ENCODE measurements around the gene ZBTB24. TPM values are rescaled to one million over a fixed set of nuclear protein-coding genes. Genes with fewer than 3 reads are reported as not detected.

The ZBTB24 gene
- total and polyA plus RNA-seq, 4 donors: 2.0 to 8.3 (median 5.0) TPM

DNA sequence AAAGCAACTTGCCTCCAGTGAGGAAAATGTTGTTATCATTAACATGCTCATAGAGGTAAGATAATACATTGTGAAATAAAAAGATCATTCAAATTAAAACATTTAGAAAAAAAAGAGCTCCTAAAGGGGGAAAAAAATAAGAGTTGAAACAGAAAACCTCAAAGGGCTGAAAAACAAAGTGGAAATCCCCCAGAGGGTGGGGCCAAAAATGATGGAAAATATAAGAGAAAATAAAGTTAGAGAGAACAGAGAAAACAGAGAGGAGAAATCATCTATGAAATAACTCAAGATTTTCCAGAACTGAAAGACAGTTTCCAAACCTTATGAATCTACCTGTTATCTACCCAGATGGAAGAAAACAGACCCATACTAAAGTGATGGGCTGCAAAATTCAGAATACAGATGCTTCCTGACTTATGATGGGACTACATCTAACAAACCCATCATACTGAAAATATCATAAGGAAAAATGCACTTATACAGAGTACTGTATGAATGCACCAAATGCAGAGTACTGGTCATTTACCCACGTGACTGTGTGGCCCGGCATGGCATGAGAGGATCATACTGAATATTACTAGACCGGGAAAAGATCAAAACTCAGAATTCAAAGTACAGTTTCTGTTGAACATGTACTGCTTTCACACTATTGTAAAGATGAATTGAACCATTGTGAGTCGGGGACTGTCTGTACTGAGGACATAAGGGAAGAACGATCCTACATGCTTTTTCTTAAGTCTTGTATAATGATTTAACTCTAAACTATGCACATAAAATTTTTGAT is 4.0 kb downstream of the ZBTB24 start:
- Histone ChIP-seq H3K27ac (ENCODE audit: low read depth in 1 of 2, low read length in 2 of 2) (no peak overlapping the region), H3K36me3 (ENCODE audit: control insufficient read depth in 1 of 2, insufficient read depth in 2 of 2, low read length in 1 of 2) (peaks cover 3 to 5% of the 10 kb centered on the region in 2 donors), H3K27me3 (ENCODE audit: control insufficient read depth in 1 of 2, insufficient read depth in 2 of 2, low read length in 1 of 2) (no peaks in the 10 kb centered on the region), H3K4me3 (ENCODE audit: low read length in 2 of 2) (no peak overlapping the region), H3K9me3 (ENCODE audit: control insufficient read depth, low read length) (no peaks in the 10 kb centered on the region), H3K4me1 (ENCODE audit: control insufficient read depth in 1 of 2, insufficient read depth in 2 of 2, low read length in 2 of 2) (peaks cover 7 to 18% of the 10 kb centered on the region in 2 donors)
- 86 to 91% methylated on average over 5 of the region's 5 CpGs for WGBS, 2 donors
- intact Hi-C loops (cut with DNase I): no loop called here
- DNase-seq (no peak), ATAC-seq (ENCODE audit: low FRiP score) (no peak)

DNA sequence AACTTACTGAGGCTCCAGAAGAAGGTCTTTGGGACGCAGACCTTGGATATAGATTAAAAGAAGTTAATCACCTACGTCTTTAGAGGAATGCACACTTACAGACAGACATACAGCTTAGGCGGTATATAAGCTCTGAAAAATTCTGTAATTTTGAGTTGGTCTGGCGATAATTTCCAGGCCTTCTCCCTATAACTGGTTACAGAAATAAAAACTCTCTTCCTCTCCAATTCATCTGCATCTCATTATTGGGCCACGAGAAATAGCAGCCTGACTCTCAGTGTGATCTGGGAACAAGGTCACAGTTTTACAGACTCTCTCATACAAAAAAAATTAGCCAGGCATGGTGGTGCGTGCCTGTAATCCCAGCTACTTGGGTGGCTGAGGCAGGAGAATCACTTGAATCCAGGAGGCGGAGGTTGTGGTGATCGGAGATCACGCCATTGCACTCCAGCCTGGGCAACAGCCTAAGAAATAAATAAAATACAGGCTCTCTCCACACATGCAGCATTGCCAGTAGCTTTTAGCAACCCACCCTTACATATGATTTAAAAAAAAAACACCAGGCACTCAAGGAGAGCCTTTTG is 4.7 kb downstream of the ZBTB24 start:
- no peaks in the 10 kb centered on the region for H3K9me3 ChIP-seq (ENCODE audit: control insufficient read depth, low read length)
- no peak for ATAC-seq (ENCODE audit: low FRiP score)
- no peak overlapping the region for H3K27ac ChIP-seq (ENCODE audit: low read depth in 1 of 2, low read length in 2 of 2)
- H3K27me3 ChIP-seq (ENCODE audit: control insufficient read depth in 1 of 2, insufficient read depth in 2 of 2, low read length in 1 of 2): no peaks in the 10 kb centered on the region
- peaks cover 3 to 5% of the 10 kb centered on the region in 2 donors for H3K36me3 ChIP-seq (ENCODE audit: control insufficient read depth in 1 of 2, insufficient read depth in 2 of 2, low read length in 1 of 2)
- DNase-seq: no peak
- H3K4me3 ChIP-seq (ENCODE audit: low read length in 2 of 2): no peak overlapping the region
- peaks cover 7 to 18% of the 10 kb centered on the region in 2 donors for H3K4me1 ChIP-seq (ENCODE audit: control insufficient read depth in 1 of 2, insufficient read depth in 2 of 2, low read length in 2 of 2)
- WGBS, 2 donors: 86 to 92% methylated on average over 9 of the region's 9 CpGs
- intact Hi-C loops (cut with DNase I): no loop called here

DNA sequence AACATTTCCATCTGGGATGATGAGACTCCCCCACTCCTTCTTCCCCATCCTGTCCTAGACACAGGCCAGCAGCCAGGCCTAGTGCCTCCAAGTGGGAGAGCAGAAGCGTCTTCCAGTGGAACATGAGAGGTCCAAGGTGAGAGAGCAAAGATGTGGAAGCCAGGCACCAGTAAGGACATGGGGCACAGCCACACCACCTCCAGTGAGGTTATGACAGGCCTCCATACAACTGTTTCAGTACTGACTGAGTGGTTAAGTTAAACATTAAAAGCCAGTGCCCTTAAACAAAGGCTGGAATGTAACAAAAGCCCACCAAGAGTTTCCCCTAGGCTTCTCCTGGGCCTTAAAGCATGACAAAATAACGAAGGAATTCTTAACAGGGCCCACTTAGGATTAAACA is 5.3 kb downstream of the ZBTB24 start:
- ATAC-seq (ENCODE audit: low FRiP score) (no peak), DNase-seq (no peak)
- H3K4me1 ChIP-seq (ENCODE audit: control insufficient read depth in 1 of 2, insufficient read depth in 2 of 2, low read length in 2 of 2): peaks cover 7 to 18% of the 10 kb centered on the region in 2 donors
- intact Hi-C loops (cut with DNase I): no loop called here
- H3K9me3 ChIP-seq (ENCODE audit: control insufficient read depth, low read length): no peaks in the 10 kb centered on the region
- H3K27me3 ChIP-seq (ENCODE audit: control insufficient read depth in 1 of 2, insufficient read depth in 2 of 2, low read length in 1 of 2): no peaks in the 10 kb centered on the region
- H3K36me3 ChIP-seq (ENCODE audit: control insufficient read depth in 1 of 2, insufficient read depth in 2 of 2, low read length in 1 of 2): peaks cover 3 to 5% of the 10 kb centered on the region in 2 donors
- no peak overlapping the region for H3K27ac ChIP-seq (ENCODE audit: low read depth in 1 of 2, low read length in 2 of 2)
- 74 to 93% methylated on average over 2 of the region's 2 CpGs for WGBS, 2 donors
- H3K4me3 ChIP-seq (ENCODE audit: low read length in 2 of 2): no peak overlapping the region

DNA sequence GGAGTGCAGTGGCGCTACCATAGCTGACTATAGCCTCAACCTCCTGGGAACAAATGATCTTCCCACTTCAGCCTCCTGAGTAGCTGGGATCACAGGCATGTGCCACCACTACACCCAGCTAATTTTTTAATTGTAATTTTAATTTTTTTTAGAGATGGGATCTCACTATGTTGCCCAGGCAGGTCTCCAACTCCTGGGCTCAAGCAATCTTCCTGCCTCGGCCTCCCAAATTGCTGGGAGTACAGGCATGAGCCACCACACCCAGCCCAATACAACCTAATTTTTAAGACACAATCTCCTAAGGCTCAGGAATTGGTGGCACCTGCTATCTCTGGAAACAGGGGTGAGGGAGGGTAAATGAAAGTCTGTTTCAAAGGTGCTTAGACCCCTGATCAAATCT is 5.8 kb downstream of the ZBTB24 start:
- peaks cover 7 to 18% of the 10 kb centered on the region in 2 donors for H3K4me1 ChIP-seq (ENCODE audit: control insufficient read depth in 1 of 2, insufficient read depth in 2 of 2, low read length in 2 of 2)
- no peaks in the 10 kb centered on the region for H3K9me3 ChIP-seq (ENCODE audit: control insufficient read depth, low read length)
- peaks cover 3 to 5% of the 10 kb centered on the region in 2 donors for H3K36me3 ChIP-seq (ENCODE audit: control insufficient read depth in 1 of 2, insufficient read depth in 2 of 2, low read length in 1 of 2)
- H3K27me3 ChIP-seq (ENCODE audit: control insufficient read depth in 1 of 2, insufficient read depth in 2 of 2, low read length in 1 of 2): no peaks in the 10 kb centered on the region
- H3K27ac ChIP-seq (ENCODE audit: low read depth in 1 of 2, low read length in 2 of 2): no peak overlapping the region
- WGBS, 2 donors: 97 to 98% methylated on average over 2 of the region's 2 CpGs
- no peak for DNase-seq
- intact Hi-C loops (cut with DNase I): no loop called here
- no peak for ATAC-seq (ENCODE audit: low FRiP score)
- no peak overlapping the region for H3K4me3 ChIP-seq (ENCODE audit: low read length in 2 of 2)

DNA sequence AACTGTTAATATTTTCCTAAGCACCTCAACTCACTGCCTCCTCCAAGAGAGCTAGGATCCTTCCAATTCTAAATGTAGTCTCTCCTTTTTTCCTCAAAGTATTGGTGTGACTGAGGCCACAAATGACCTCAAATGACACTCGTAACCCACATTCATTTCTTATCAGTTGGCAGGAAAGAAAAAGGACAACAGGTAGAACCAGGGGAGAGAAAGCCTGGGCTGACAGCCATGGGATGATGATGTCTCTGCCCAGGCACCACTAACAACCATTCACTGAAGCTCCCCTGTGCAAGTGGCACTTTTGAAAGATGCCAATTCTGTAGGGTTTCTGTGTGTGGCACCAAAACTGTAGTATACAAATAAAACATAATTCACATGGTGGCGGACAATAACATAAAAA is 7.4 kb downstream of the ZBTB24 start:
- 78 to 84% methylated on average over 2 of the region's 2 CpGs for WGBS, 2 donors
- Histone ChIP-seq H3K9me3 (ENCODE audit: control insufficient read depth, low read length) (no peaks in the 10 kb centered on the region), H3K36me3 (ENCODE audit: control insufficient read depth in 1 of 2, insufficient read depth in 2 of 2, low read length in 1 of 2) (peaks cover 3 to 8% of the 10 kb centered on the region in 2 donors), H3K4me3 (ENCODE audit: low read length in 2 of 2) (no peak overlapping the region), H3K27me3 (ENCODE audit: control insufficient read depth in 1 of 2, insufficient read depth in 2 of 2, low read length in 1 of 2) (no peaks in the 10 kb centered on the region), H3K27ac (ENCODE audit: low read depth in 1 of 2, low read length in 2 of 2) (no peak overlapping the region), H3K4me1 (ENCODE audit: control insufficient read depth in 1 of 2, insufficient read depth in 2 of 2, low read length in 2 of 2) (peaks cover 0 to 14% of the 10 kb centered on the region in 2 donors)
- no peak for ATAC-seq (ENCODE audit: low FRiP score)
- intact Hi-C loops (cut with DNase I): no loop called here
- DNase-seq: no peak

DNA sequence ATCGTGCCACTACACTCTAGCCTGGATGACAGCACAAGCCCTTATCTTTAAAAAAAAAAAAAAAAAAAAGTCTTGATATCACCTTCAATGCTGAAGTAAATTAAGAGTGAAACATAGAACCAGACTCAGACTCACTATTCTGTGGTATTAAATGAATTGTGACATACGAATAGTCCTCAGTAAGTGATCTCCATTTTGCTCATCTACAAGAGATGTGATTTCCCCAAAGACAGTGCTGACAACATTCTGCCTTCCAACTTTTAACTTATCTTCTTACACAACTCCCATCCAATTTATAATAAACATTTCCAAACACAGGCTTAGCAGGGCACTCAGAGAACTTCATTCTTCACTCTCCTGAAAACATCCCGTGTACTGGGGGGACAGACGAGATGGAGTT is 8.0 kb downstream of the ZBTB24 start:
- ATAC-seq (ENCODE audit: low FRiP score) (no peak), DNase-seq (no peak)
- intact Hi-C loops (cut with DNase I): no loop called here
- H3K9me3 ChIP-seq (ENCODE audit: control insufficient read depth, low read length): no peaks in the 10 kb centered on the region
- no peak overlapping the region for H3K4me3 ChIP-seq (ENCODE audit: low read length in 2 of 2)
- H3K27ac ChIP-seq (ENCODE audit: low read depth in 1 of 2, low read length in 2 of 2): no peak overlapping the region
- H3K4me1 ChIP-seq (ENCODE audit: control insufficient read depth in 1 of 2, insufficient read depth in 2 of 2, low read length in 2 of 2): peaks cover 0 to 8% of the 10 kb centered on the region in 2 donors
- 93 to 95% methylated on average over 4 of the region's 4 CpGs for WGBS, 2 donors
- H3K36me3 ChIP-seq (ENCODE audit: control insufficient read depth in 1 of 2, insufficient read depth in 2 of 2, low read length in 1 of 2): peaks cover 3 to 8% of the 10 kb centered on the region in 2 donors
- H3K27me3 ChIP-seq (ENCODE audit: control insufficient read depth in 1 of 2, insufficient read depth in 2 of 2, low read length in 1 of 2): no peaks in the 10 kb centered on the region

DNA sequence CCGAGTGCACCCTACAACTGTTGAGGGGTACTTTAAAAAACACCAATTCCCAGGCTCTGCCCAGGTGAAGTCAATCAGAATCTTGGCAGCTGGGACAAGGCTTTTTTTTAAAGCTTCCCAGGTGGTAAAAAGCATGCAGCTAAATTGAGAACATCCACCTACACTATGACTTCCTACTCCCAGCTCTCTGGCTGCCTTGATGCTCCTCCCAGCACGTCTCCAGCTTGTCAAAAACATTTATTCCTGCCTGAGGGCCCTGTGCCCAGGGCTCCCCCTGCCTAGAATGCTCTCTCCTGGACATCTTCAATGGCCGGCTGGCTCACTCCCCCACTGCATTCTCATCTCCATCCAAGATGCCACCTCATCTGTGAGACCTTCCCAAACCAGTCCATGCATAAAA is 9.9 kb downstream of the ZBTB24 start:
- 91% methylated on average over 3 of the region's 3 CpGs for WGBS, 2 donors
- Histone ChIP-seq H3K36me3 (ENCODE audit: control insufficient read depth in 1 of 2, insufficient read depth in 2 of 2, low read length in 1 of 2) (peaks cover 3 to 8% of the 10 kb centered on the region in 2 donors), H3K9me3 (ENCODE audit: control insufficient read depth, low read length) (no peaks in the 10 kb centered on the region), H3K4me1 (ENCODE audit: control insufficient read depth in 1 of 2, insufficient read depth in 2 of 2, low read length in 2 of 2) (peaks cover 0 to 3% of the 10 kb centered on the region in 2 donors), H3K27ac (ENCODE audit: low read depth in 1 of 2, low read length in 2 of 2) (no peak overlapping the region), H3K4me3 (ENCODE audit: low read length in 2 of 2) (no peak overlapping the region), H3K27me3 (ENCODE audit: control insufficient read depth in 1 of 2, insufficient read depth in 2 of 2, low read length in 1 of 2) (no peaks in the 10 kb centered on the region)
- intact Hi-C loops (cut with DNase I): no loop called here
- ATAC-seq (ENCODE audit: low FRiP score): no peak
- DNase-seq: no peak

DNA sequence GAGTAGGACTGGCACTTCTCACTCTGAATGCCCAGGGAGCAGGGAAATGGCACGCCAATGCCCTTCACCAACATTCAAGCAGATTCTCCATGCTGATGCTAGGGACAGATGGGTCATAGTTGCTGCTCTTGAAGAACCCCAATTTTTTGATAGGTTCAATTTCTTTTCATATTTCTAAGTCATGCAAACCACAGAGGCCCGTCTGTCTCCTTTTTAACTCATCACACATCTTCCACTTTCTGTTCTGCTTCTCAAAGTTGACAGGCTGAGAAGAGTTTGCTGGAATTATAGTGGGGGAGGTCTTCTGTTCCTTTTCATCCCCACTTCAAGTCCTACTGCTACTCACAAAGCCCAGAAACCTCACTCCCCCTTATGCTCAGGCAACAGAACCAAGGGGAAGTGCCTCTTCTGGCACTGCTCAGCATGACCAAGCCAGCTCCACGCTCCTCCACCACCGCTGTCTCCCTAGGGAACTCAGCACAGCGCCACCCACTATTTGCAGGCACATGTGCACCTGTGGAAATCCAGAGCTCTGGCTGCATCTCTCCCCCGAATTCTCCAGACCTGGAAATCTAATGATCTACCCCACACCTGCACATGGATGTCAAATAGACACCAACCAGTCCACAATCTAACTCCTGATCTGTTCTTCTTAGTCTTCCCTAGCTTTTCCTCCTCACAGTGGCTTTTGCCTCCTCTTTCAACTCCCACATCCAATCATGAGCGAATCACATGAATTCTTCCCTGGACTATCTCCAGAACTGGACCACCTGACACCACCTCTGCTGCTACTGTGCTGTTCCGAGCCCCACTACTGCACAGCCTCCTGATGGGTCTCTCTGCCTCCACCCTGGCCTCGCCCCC is 10.7 kb downstream of the ZBTB24 start:
- H3K9me3 ChIP-seq (ENCODE audit: control insufficient read depth, low read length): no peaks in the 10 kb centered on the region
- no peaks in the 10 kb centered on the region for H3K4me1 ChIP-seq (ENCODE audit: control insufficient read depth in 1 of 2, insufficient read depth in 2 of 2, low read length in 2 of 2)
- no peak overlapping the region for H3K27ac ChIP-seq (ENCODE audit: low read depth in 1 of 2, low read length in 2 of 2)
- H3K36me3 ChIP-seq (ENCODE audit: control insufficient read depth in 1 of 2, insufficient read depth in 2 of 2, low read length in 1 of 2): peaks cover 3 to 8% of the 10 kb centered on the region in 2 donors
- WGBS, 2 donors: 91 to 93% methylated on average over 9 of the region's 9 CpGs
- H3K27me3 ChIP-seq (ENCODE audit: control insufficient read depth in 1 of 2, insufficient read depth in 2 of 2, low read length in 1 of 2): no peaks in the 10 kb centered on the region
- H3K4me3 ChIP-seq (ENCODE audit: low read length in 2 of 2): no peak overlapping the region
- intact Hi-C loops (cut with DNase I): no loop called here
- ATAC-seq (ENCODE audit: low FRiP score) (no peak), DNase-seq (no peak)
